LHCN-M2 (cell line): ENCODE measurements around the gene TCOF1. TPM values are rescaled to one million over a fixed set of nuclear protein-coding genes. Genes with fewer than 3 reads are reported as not detected.
A peak's percentile ranks its signal among the peaks of the same experiment; 100 is the strongest.

Experiments
- DNase-seq: peaks from one replicate; pipeline ENCODE4 v3.0.0-alpha.2; 2012; ENCODE audit warnings: low read depth
- total RNA-seq: library from RNA; depleted of rRNA; stranded (reverse); fragments of >200 nt; gene quantifications from 2 replicates; pipeline ENCODE4 v1.2.3, GENCODE V29; 2014

TCOF1 gene
- total RNA-seq, 1 experiment from 2014 or later, result 42.3 TPM

- DNase-seq, result no peak
These were observed 32.1 kb upstream of the TCOF1 start for GRCh38 chr5:150325426-150325825.

- no peak for DNase-seq
These were observed 30.8 kb upstream of the TCOF1 start for GRCh38 chr5:150326707-150327106.

- DNase-seq, result no peak
These were observed 30.4 kb upstream of the TCOF1 start for GRCh38 chr5:150327139-150327538.

- DNase-seq, result no peak
These were observed 29.0 kb upstream of the TCOF1 start for GRCh38 chr5:150328515-150328914.

GRCh38 chr5:150329038-150329437 lies 28.5 kb upstream of the TCOF1 start:
- DNase-seq, result no peak

- DNase-seq, result no peak
These were observed 27.3 kb upstream of the TCOF1 start for GRCh38 chr5:150329881-150330876.

- DNase-seq, result no peak
These were observed 24.1 kb upstream of the TCOF1 start for GRCh38 chr5:150333400-150333799.

- no peak for DNase-seq
These were observed 21.7 kb upstream of the TCOF1 start for GRCh38 chr5:150335778-150336177.

GRCh38 chr5:150338546-150338945 lies 19.0 kb upstream of the TCOF1 start:
- DNase-seq, result no peak

- DNase-seq, result peak; percentile 65
These were observed 18.3 kb upstream of the TCOF1 start for GRCh38 chr5:150339165-150339564.

GRCh38 chr5:150339841-150340240 lies 17.7 kb upstream of the TCOF1 start:
- DNase-seq, result no peak

GRCh38 chr5:150340614-150341255 lies 16.8 kb upstream of the TCOF1 start:
- DNase-seq, result no peak

GRCh38 chr5:150341331-150341730 lies 16.2 kb upstream of the TCOF1 start:
- DNase-seq, result no peak

GRCh38 chr5:150341989-150342388 lies 15.5 kb upstream of the TCOF1 start:
- DNase-seq, result no peak

GRCh38 chr5:150342583-150342982 lies 14.9 kb upstream of the TCOF1 start:
- no peak for DNase-seq

- DNase-seq, result no peak
These were observed 13.4 kb upstream of the TCOF1 start for GRCh38 chr5:150343994-150344631.

- DNase-seq, result no peak
These were observed 11.8 kb upstream of the TCOF1 start for GRCh38 chr5:150345716-150346115.

- no peak for DNase-seq
These were observed 10.9 kb upstream of the TCOF1 start for GRCh38 chr5:150346592-150346991.

GRCh38 chr5:150347003-150347402 lies 10.5 kb upstream of the TCOF1 start:
- DNase-seq, result no peak

GRCh38 chr5:150347451-150347850 lies 10.0 kb upstream of the TCOF1 start:
- DNase-seq, result no peak

GRCh38 chr5:150349681-150350275 lies 7.7 kb upstream of the TCOF1 start:
- DNase-seq, result no peak
